Astrocyte (in vitro differentiated cells and primary cell): Measurements from ENCODE around the gene OR2A2. TPM values are rescaled to one million over a fixed set of nuclear protein-coding genes. Genes with fewer than 3 reads are reported as not detected.

Experiments
- DNase-seq: peaks from one replicate; pipeline ENCODE4 v3.0.0-alpha.2; 2010; ENCODE audit warnings: low read depth
- FAIRE-seq: peaks from 2 replicates; lab custom pipeline; 2011; peaks lifted over from hg19 to GRCh38; lab: Jason Lieb, UNC
- H2AFZ ChIP-seq: 2 replicates; pipeline ENCODE4 v1.6.0; 2012; ENCODE audit warnings: low read depth, low read length, inconsistent platforms
- H3K27ac ChIP-seq: 2 replicates; pipeline ENCODE4 v1.5.1; 2011; ENCODE audit warnings: low read depth, low read length, inconsistent platforms
- H3K27me3 ChIP-seq: 2 replicates; pipeline ENCODE4 v1.6.0; 2011; ENCODE audit warnings: low read length, inconsistent platforms; ENCODE audit not compliant: insufficient read depth
- H3K36me3 ChIP-seq: 2 replicates; pipeline ENCODE4 v1.5.1; 2011; ENCODE audit warnings: low read length, inconsistent platforms; ENCODE audit not compliant: insufficient read depth
- H3K4me1 ChIP-seq: 2 replicates; pipeline ENCODE4 v1.5.1; 2011; ENCODE audit warnings: low read length, inconsistent platforms; ENCODE audit not compliant: insufficient read depth
- H3K4me2 ChIP-seq: 2 replicates; pipeline ENCODE4 v1.6.0; 2012; ENCODE audit warnings: low read length, inconsistent platforms
- H3K4me3 ChIP-seq: 2 replicates; pipeline ENCODE4 v1.5.1; 2011; ENCODE audit warnings: low read depth, mild to moderate bottlenecking, low read length, inconsistent platforms; ENCODE audit not compliant: insufficient read depth
- H3K79me2 ChIP-seq: 2 replicates; pipeline ENCODE4 v1.6.0; 2012; ENCODE audit warnings: mild to moderate bottlenecking, low read length, inconsistent platforms; ENCODE audit not compliant: insufficient read depth
- H3K9ac ChIP-seq: 2 replicates; pipeline ENCODE4 v1.6.0; 2012; ENCODE audit warnings: mild to moderate bottlenecking, low read length, inconsistent platforms
- H3K9me3 ChIP-seq: 2 replicates; pipeline ENCODE4 v1.5.1; 2012; ENCODE audit warnings: low read depth, mild to moderate bottlenecking, low read length, inconsistent platforms; ENCODE audit not compliant: insufficient read depth
- H4K20me1 ChIP-seq: 2 replicates; pipeline ENCODE4 v1.6.0; 2012; ENCODE audit warnings: low read length, inconsistent platforms; ENCODE audit not compliant: insufficient read depth
- H3K27ac Mint-ChIP-seq: one replicate; pipeline ENCODE4 v1.8.0; 2021; ENCODE audit warnings: mild to moderate bottlenecking, mixed read lengths; ENCODE audit not compliant: unreplicated experiment
- H3K27me3 Mint-ChIP-seq: one replicate; pipeline ENCODE4 v1.8.0; 2021; ENCODE audit warnings: low read depth, mixed read lengths; ENCODE audit not compliant: unreplicated experiment
- H3K36me3 Mint-ChIP-seq: one replicate; pipeline ENCODE4 v1.8.0; 2021; ENCODE audit warnings: low read depth, mixed read lengths; ENCODE audit not compliant: unreplicated experiment
- H3K4me1 Mint-ChIP-seq: one replicate; pipeline ENCODE4 v1.8.0; 2021; ENCODE audit warnings: low read depth, mixed read lengths; ENCODE audit not compliant: unreplicated experiment
- H3K4me3 Mint-ChIP-seq: one replicate; pipeline ENCODE4 v1.8.0; 2021; ENCODE audit warnings: mild to moderate bottlenecking, moderate library complexity, mixed read lengths; ENCODE audit not compliant: unreplicated experiment
- H3K9me3 Mint-ChIP-seq: one replicate; pipeline ENCODE4 v1.8.0; 2021; ENCODE audit warnings: mild to moderate bottlenecking, mixed read lengths; ENCODE audit not compliant: unreplicated experiment
- CTCF ChIP-seq: IDR thresholded peaks from 2 replicates; pipeline ENCODE4 v1.5.1; 2011; ENCODE audit warnings: low read depth, mild to moderate bottlenecking, inconsistent platforms, low read length, moderate library complexity; ENCODE audit not compliant: insufficient read depth
- EZH2 ChIP-seq: IDR thresholded peaks from 2 replicates; pipeline ENCODE4 v1.6.1; 2012; ENCODE audit warnings: mild to moderate bottlenecking, low read length, inconsistent platforms; ENCODE audit not compliant: insufficient read depth
- total RNA-seq: library from RNA; stranded (reverse); gene quantifications from 2 replicates; pipeline ENCODE4 v1.2.1, GENCODE V29; 2021

The OR2A2 gene
- total RNA-seq, 1 donor from 2014 or later, result not detected

- H3K79me2 ChIP-seq, result no peaks in the 10 kb centered on the region
- H3K27ac ChIP-seq, result no peak overlapping the region
- no peaks in the 10 kb centered on the region for H3K36me3 ChIP-seq
- H2AFZ ChIP-seq, result no peak overlapping the region
- no peaks in the 10 kb centered on the region for H3K27me3 Mint-ChIP-seq
- no peak overlapping the region for H3K9ac ChIP-seq
- TF ChIP-seq CTCF (no peak), EZH2 (no peak)
- DNase-seq, result no peak
- H3K4me2 ChIP-seq, result no peak overlapping the region
- H3K9me3 ChIP-seq, result peaks cover 2% of the 10 kb centered on the region
- H3K36me3 Mint-ChIP-seq, result no peaks in the 10 kb centered on the region
- no peaks in the 10 kb centered on the region for H3K4me1 ChIP-seq
- H3K4me3 Mint-ChIP-seq, result no peak overlapping the region
- no peaks in the 10 kb centered on the region for H4K20me1 ChIP-seq
- no peaks in the 10 kb centered on the region for H3K27me3 ChIP-seq
- FAIRE-seq, result no peak
- H3K9me3 Mint-ChIP-seq, result peaks cover 10% of the 10 kb centered on the region
- no peak overlapping the region for H3K4me3 ChIP-seq
- no peak overlapping the region for H3K27ac Mint-ChIP-seq
- no peaks in the 10 kb centered on the region for H3K4me1 Mint-ChIP-seq
These were observed 35.0 kb downstream of the OR2A2 start for GRCh38 chr7:144144426-144144825.

- DNase-seq, result no peak
- no peak for FAIRE-seq
- peaks cover 17% of the 10 kb centered on the region for H3K9me3 Mint-ChIP-seq
- no peaks in the 10 kb centered on the region for H3K4me1 Mint-ChIP-seq
- no peak overlapping the region for H3K27ac Mint-ChIP-seq
- H3K4me3 ChIP-seq, result no peak overlapping the region
- H3K4me2 ChIP-seq, result no peak overlapping the region
- TF ChIP-seq EZH2 (no peak), CTCF (no peak)
- H3K79me2 ChIP-seq, result no peaks in the 10 kb centered on the region
- H2AFZ ChIP-seq, result no peak overlapping the region
- H3K4me1 ChIP-seq, result no peaks in the 10 kb centered on the region
- H3K9me3 ChIP-seq, result peaks cover 2% of the 10 kb centered on the region
- H3K9ac ChIP-seq, result no peak overlapping the region
- H3K27ac ChIP-seq, result no peak overlapping the region
- H3K27me3 ChIP-seq, result no peaks in the 10 kb centered on the region
- no peaks in the 10 kb centered on the region for H3K36me3 ChIP-seq
- H3K4me3 Mint-ChIP-seq, result no peak overlapping the region
- H4K20me1 ChIP-seq, result no peaks in the 10 kb centered on the region
- H3K36me3 Mint-ChIP-seq, result no peaks in the 10 kb centered on the region
- H3K27me3 Mint-ChIP-seq, result no peaks in the 10 kb centered on the region
These were observed 38.9 kb downstream of the OR2A2 start for GRCh38 chr7:144148224-144148827.

GRCh38 chr7:144158861-144159260 lies 49.5 kb downstream of the OR2A2 start:
- no peaks in the 10 kb centered on the region for H3K36me3 ChIP-seq
- H3K9me3 Mint-ChIP-seq, result no peaks in the 10 kb centered on the region
- no peak for DNase-seq
- H3K4me2 ChIP-seq, result no peak overlapping the region
- no peaks in the 10 kb centered on the region for H4K20me1 ChIP-seq
- H3K4me1 ChIP-seq, result no peaks in the 10 kb centered on the region
- no peaks in the 10 kb centered on the region for H3K79me2 ChIP-seq
- no peaks in the 10 kb centered on the region for H3K36me3 Mint-ChIP-seq
- TF ChIP-seq EZH2, result no peak
- no peak for TF ChIP-seq CTCF
- no peak overlapping the region for H2AFZ ChIP-seq
- no peak for FAIRE-seq
- no peak overlapping the region for H3K4me3 Mint-ChIP-seq
- H3K27me3 ChIP-seq, result no peaks in the 10 kb centered on the region
- H3K27ac Mint-ChIP-seq, result no peak overlapping the region
- H3K27ac ChIP-seq, result no peak overlapping the region
- H3K4me3 ChIP-seq, result no peak overlapping the region
- H3K27me3 Mint-ChIP-seq, result no peaks in the 10 kb centered on the region
- H3K9me3 ChIP-seq, result no peaks in the 10 kb centered on the region
- H3K9ac ChIP-seq, result no peak overlapping the region
- no peaks in the 10 kb centered on the region for H3K4me1 Mint-ChIP-seq
